Activated CD4-positive, alpha-beta T cell treated with anti-CD3 and anti-CD28 coated beads, Interleukin-2, amount 10 ng/mL, durations not matched to agents 24 days and 14 days (primary cell): Measurements from ENCODE around the gene UNK. TPM values are rescaled to one million over a fixed set of nuclear protein-coding genes. Genes with fewer than 3 reads are reported as not detected.
A peak's percentile ranks its signal among the peaks of the same experiment; 100 is the strongest.

Experiments used
- DNase-seq: peaks from one replicate; pipeline ENCODE4 v3.0.0; 2022
- H3K27ac Mint-ChIP-seq: one replicate; pipeline ENCODE4 v1.8.0; 2022; ENCODE audit warnings: mild to moderate bottlenecking, mixed read lengths
- H3K27me3 Mint-ChIP-seq: one replicate; pipeline ENCODE4 v1.8.0; 2022; ENCODE audit warnings: mixed read lengths
- H3K36me3 Mint-ChIP-seq: one replicate; pipeline ENCODE4 v1.8.0; 2022; ENCODE audit warnings: low read depth, mild to moderate bottlenecking, mixed read lengths
- H3K4me1 Mint-ChIP-seq: one replicate; pipeline ENCODE4 v1.8.0; 2021; ENCODE audit warnings: mixed read lengths
- H3K4me3 Mint-ChIP-seq: one replicate; pipeline ENCODE4 v1.8.0; 2022; ENCODE audit warnings: mild to moderate bottlenecking, moderate library complexity, mixed read lengths
- H3K9me3 Mint-ChIP-seq: one replicate; pipeline ENCODE4 v1.8.0; 2021; ENCODE audit warnings: mixed read lengths
- intact Hi-C: fragments of 100-400 bp; cut with micrococcal nuclease; formaldehyde crosslinking; loops from one replicate; pipeline ENCODE4 v1.15.1; 2023
- total RNA-seq: library from RNA; stranded (reverse); gene quantifications from 2 replicates; pipeline ENCODE4 v1.2.3, GENCODE V29; 2022

UNK gene
- total RNA-seq, 1 donor from 2014 or later, result 30.0 TPM

DNA sequence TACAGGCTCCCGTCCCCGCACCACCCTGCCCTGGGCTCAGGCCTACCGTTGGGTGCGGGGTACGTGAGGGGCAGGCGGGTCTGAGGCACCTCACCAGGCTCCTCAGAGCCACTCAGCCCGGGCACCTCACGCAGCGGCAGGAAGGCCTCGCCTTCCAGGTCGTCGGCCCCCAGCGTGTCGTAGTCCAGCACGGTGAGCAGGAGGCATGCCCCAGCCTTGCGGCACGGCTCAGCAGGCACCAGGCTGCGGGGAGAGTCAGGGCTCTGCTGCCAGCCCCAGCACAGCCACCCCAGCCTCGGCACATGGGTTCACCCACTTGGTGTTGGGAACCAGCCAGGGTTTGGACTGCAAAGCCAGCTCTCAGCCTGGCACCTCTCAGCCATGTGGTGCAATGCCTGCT lies 44.1 kb downstream of the UNK start:
- DNase-seq, result no peak
- H3K4me1 Mint-ChIP-seq, result peaks cover 17% of the 10 kb centered on the region
- no peaks in the 10 kb centered on the region for H3K9me3 Mint-ChIP-seq
- H3K27ac Mint-ChIP-seq, result peak overlapping the region; percentile 37
- intact Hi-C loops, result loop anchor here (5.0 kb wide), 2 partner anchors 51 to 76 kb away; a partner anchor contains a TSS
- peaks cover 29% of the 10 kb centered on the region for H3K36me3 Mint-ChIP-seq
- H3K4me3 Mint-ChIP-seq, result no peak overlapping the region
- no peaks in the 10 kb centered on the region for H3K27me3 Mint-ChIP-seq

DNA sequence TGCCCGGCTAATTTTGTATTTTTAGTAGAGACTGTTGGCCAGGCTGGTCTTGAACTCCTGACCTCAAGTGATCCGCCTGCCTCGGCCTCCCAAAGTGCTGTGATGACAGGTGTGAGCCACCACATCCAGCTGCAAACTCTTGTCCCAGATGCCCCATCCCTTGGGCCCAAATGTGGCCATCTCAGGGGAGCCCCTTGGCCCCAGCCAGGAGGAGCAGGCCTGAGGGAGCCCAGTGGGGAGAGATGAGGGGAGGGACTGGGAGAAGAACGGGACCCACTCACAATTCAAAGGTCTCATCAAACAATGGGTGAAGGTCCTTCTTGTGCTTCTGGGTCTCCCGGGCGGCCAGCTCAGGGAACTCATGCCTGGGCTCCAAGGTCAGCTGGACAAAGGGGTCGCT lies 45.1 kb downstream of the UNK start:
- no peak for DNase-seq
- Mint-ChIP-seq H3K27ac (no peak overlapping the region), H3K4me1 (peaks cover 24% of the 10 kb centered on the region), H3K27me3 (no peaks in the 10 kb centered on the region), H3K36me3 (peaks cover 38% of the 10 kb centered on the region), H3K4me3 (no peak overlapping the region), H3K9me3 (no peaks in the 10 kb centered on the region)
- intact Hi-C loops, result loop anchor here (5.0 kb wide), 2 partner anchors 52 to 77 kb away; a partner anchor contains a TSS

DNA sequence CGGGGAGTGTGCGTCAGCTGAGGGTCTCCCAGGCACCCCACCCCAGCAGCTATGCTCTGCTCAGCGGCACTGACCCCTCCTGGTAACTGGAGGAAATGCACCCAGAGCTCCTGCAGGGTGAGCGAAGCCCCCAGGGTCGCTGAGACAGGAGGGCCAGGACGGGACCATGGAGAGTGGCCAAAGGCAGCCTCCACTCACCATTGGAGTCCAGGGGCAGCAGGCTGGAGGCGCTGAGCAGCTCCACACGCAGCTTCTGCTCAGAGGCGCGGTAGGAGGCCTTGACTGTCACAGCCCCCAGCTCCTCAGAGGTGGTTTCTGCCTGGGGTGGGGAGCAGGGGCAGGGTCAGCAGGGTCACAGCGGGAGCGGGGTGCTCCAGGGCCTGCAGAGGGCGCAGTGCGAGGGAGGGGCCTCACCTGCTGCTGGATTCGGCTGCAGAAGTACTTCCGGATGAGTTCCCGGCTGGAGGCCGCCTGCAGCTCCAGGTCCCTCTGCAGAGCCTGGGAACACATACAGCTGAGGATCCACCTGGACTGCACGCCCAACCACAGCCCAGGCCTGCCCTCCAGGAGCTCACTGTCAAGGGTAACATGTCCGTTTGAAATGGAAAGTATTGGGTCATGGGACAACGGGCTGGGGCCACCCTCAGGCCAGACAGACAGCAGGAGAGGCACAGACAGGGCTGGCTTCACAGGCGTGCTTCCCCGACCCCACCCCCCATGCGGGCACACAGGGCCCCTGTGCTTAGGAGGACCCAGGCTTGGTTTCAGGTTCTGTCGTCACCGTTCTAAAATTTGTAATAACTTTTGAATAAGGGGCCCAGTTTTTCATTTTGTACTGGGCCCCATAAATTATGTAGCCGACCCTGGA lies 45.8 kb downstream of the UNK start:
- Mint-ChIP-seq H3K27me3 (no peaks in the 10 kb centered on the region), H3K27ac (no peak overlapping the region), H3K4me3 (no peak overlapping the region), H3K9me3 (no peaks in the 10 kb centered on the region), H3K4me1 (peaks cover 25% of the 10 kb centered on the region), H3K36me3 (peaks cover 39% of the 10 kb centered on the region)
- peak; percentile 78 for DNase-seq
- intact Hi-C loops, result no loop called here

DNA sequence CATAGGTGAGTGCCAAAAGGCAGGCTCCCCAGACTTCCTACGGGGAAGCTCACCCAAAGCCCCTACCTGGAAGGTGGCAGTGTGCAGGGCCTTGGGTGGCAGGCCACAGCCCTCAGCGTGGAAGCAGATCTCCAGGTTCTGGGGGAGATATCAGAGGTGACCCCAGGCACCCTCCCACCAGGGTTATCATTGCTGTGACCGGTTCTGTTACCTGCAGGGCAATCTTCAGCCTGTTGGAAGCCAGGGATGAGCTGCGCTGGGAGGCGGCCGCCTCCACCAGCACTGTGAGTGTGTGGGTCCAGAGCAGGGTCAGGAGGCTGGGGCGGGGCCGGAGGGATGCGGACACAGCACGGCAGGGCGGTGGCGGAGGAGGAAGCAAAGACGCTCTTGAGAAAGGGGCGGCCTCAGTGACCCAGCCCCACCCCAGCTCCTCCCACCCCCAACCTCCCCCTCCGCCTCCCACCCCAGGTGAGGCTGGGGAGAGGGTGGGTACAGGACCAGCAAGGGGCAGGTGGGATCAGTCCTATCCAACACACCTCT lies 46.5 kb downstream of the UNK start:
- no peaks in the 10 kb centered on the region for H3K9me3 Mint-ChIP-seq
- peaks cover 39% of the 10 kb centered on the region for H3K36me3 Mint-ChIP-seq
- H3K4me3 Mint-ChIP-seq, result no peak overlapping the region

DNA sequence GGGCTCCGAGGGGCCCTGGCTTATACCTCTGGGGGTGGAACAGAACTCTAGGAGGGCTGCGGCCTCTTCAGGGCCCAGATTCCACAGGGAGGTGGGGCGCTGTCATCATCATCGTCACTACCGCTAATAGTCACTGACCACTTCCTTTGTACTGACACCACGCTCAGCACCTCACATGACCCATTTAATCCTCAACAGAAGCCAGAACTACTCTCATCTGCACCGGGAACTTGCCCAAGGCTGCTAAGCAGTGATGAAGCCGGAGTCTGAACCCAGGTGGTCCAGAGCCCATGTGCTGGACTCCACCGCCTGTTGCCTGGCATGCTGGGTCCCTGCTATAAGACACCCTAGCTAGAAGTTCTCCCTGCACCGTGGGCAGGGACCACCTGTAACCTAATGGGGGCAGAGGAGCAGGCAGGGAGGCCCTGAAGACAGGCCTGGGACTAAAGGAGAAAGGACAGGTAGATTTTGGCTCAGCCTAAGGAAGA lies 47.6 kb downstream of the UNK start:
- intact Hi-C loops, result no loop called here
- H3K4me3 Mint-ChIP-seq, result peak overlapping the region; percentile 78
- no peaks in the 10 kb centered on the region for H3K9me3 Mint-ChIP-seq
- H3K27me3 Mint-ChIP-seq, result no peaks in the 10 kb centered on the region
- DNase-seq, result peak; percentile 72
- H3K4me1 Mint-ChIP-seq, result peaks cover 25% of the 10 kb centered on the region
- H3K36me3 Mint-ChIP-seq, result peaks cover 40% of the 10 kb centered on the region
- H3K27ac Mint-ChIP-seq, result peak overlapping the region; percentile 91

More for the DNA sequence above, 46.5 kb downstream of the UNK start:
- Mint-ChIP-seq H3K27ac (no peak overlapping the region), H3K27me3 (no peaks in the 10 kb centered on the region), H3K4me1 (peaks cover 25% of the 10 kb centered on the region)
- intact Hi-C loops, result no loop called here
- DNase-seq, result no peak

DNA sequence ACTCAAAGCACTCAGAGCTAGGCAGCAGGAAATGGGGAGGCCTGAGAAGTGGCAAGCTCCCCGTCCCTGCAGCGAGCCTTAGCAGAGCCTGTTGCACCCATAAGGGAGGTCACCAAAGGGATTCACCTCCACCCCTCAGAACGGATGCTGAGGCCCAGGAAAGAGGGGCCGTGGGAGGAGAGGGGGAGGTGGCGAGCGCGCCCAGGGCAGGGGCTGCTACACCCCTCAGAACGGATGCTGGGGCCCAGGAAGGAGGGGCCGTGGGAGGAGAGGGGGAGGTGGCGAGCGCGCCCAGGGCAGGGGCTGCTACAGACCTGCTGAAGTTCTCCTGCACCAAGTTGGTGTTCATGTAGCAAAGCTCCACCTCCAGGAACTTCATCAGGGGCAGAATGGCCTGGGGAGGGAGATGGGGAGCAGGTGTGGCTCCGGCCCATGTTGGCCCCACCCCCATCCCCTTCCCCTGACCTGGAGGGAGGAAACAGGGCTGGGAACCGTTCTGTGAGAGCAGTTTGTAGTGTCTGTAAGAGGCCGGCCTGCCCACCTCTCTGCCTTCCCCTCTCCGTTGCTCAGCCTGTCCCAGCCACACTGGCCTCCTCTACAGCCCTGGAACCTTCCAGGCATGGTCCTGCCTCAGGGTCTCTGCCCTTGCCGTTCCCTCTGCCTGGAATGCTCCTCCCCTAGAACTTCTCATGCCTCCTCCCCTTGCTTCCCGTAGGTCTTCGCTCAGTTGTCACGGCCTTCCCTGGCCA lies 48.2 kb downstream of the UNK start:
- Mint-ChIP-seq H3K36me3 (peaks cover 45% of the 10 kb centered on the region), H3K27me3 (no peaks in the 10 kb centered on the region), H3K27ac (peak overlapping the region; percentile 91), H3K4me1 (peaks cover 25% of the 10 kb centered on the region), H3K9me3 (no peaks in the 10 kb centered on the region), H3K4me3 (peak overlapping the region; percentile 78)
- peak; percentile 78 for DNase-seq
- intact Hi-C loops, result no loop called here

DNA sequence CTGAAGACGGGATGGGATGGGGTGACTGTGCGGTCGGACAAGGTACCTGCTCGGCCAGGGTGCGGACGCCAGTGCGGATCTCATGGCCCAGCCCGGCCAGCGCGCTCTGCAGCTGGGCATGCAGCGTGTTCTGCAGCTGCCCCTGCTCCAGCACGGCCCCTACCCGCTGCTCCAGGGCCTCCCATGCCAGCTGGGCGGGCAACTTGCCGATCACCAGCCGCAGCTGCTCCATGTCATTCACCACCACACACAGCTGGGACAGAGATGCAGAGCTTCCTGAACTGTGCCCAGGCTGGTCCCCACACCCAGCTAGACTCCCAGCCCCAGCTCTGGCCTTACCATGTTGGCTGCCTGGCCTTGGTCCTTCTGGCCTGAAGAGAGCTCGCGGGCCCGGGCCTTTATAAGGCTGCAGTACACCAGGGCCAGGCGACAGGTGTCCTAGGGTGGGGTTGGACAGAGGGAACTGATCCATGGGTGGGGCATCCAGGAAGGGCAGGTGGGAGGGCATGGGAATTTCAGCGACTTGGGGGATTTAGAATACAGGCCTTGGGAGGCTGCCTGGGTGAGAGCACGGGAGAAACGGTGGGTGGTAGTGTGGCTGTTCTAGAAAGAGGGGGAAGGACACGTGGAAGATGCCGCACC lies 49.8 kb downstream of the UNK start:
- Mint-ChIP-seq H3K4me1 (peaks cover 23% of the 10 kb centered on the region), H3K36me3 (peaks cover 50% of the 10 kb centered on the region), H3K9me3 (no peaks in the 10 kb centered on the region), H3K27me3 (no peaks in the 10 kb centered on the region), H3K27ac (peak overlapping the region; percentile 48), H3K4me3 (no peak overlapping the region)
- intact Hi-C loops, result no loop called here
- DNase-seq, result no peak

DNA sequence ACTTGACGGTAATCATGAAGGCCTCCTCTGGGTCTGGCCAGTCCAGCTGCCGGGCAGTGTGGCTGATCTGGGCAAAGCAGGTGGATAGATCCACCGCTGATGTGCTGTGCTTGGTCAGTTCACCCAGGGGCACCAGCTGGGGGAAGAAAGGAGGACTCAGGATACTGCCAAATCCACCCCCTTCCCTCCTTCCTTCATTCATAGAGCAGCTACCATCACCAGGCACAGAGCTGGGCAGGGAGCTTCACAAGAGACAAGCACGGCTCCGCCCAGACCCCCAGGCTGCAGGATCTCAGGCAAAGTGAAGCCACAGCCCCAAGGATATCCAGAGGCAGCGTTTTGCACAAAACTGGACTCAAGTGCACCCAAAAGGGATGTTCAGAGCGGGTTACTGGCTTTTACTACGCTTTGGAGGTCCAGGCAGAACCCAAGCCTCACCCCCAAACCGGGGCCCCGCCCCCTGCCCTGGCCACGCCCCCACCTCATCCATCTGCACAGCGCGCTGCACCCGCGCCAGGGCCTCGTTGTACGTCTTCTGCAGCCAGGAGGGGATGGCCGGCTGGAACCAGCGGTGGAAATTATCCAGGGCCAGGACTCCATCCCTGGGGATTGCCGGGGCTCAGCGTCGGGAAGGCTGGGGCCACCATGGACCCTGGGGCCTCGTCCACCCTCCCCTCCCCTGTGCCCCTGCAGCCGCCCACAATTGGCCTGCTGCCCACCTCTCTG lies 50.5 kb downstream of the UNK start:
- peak overlapping the region; percentile 48 for H3K27ac Mint-ChIP-seq
- H3K4me3 Mint-ChIP-seq, result no peak overlapping the region
- H3K36me3 Mint-ChIP-seq, result peaks cover 48% of the 10 kb centered on the region
- no peaks in the 10 kb centered on the region for H3K27me3 Mint-ChIP-seq
- H3K4me1 Mint-ChIP-seq, result peaks cover 23% of the 10 kb centered on the region
- intact Hi-C loops, result no loop called here
- H3K9me3 Mint-ChIP-seq, result no peaks in the 10 kb centered on the region
- DNase-seq, result no peak

DNA sequence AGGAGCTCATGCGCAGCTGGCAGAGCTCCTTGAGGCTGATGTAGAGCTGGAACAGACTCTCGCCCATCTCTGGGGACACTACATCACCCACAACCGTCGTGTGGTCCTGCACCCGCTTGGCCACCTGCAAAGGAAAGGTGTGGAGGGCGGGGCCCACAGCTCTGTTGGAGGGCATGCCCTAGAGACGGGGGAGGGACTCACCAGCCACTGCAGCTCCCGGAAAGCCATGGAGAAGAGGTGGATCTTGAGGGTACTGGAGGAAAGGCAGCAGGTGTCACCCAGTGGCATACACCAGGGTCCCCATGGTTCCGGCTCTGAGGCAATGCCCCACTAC lies 51.0 kb downstream of the UNK start:
- intact Hi-C loops, result no loop called here
- no peak overlapping the region for H3K27ac Mint-ChIP-seq
- no peak for DNase-seq
- no peak overlapping the region for H3K4me3 Mint-ChIP-seq
- peaks cover 46% of the 10 kb centered on the region for H3K36me3 Mint-ChIP-seq
- H3K4me1 Mint-ChIP-seq, result peaks cover 23% of the 10 kb centered on the region
- H3K27me3 Mint-ChIP-seq, result no peaks in the 10 kb centered on the region
- H3K9me3 Mint-ChIP-seq, result no peaks in the 10 kb centered on the region

DNA sequence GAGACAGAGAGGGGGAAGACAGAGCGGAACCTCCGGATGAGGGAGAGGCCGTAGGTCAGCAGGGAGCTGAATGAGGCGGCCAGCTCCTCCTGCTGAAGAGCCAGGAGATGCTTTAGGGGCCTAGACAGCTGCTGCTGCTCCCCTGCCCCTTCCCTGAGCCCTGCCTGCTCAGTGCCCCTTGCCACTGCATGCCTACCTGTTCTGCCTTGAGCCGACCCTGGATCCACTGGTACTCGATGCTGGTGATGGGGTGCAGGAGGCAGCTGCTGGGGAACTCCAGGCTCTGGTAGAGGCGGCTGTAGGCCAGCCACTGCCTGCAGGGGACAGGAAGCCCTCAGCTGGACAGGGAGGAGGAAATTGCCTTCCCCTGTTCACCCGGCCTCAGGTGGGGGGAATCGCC lies 52.0 kb downstream of the UNK start:
- peaks cover 46% of the 10 kb centered on the region for H3K36me3 Mint-ChIP-seq

DNA sequence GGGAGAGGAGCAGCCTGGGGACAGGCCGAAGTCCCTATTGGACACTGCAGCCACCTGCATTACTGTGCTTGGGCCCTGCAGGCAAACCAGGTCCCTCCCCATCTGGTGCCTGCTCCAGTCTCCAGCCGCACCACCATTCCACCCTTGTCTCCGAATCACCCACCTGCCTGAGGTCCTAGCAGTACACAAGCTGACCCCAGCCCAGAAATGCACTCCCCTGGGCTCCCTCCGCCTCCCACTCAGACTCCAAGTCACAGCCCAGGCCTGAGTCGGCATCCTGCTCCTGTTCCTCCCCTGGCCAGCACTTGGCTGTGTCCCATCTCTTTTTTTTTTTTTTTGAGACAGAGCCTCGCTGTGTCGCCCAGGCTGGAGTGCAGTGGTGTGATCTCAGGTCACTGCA lies 53.3 kb downstream of the UNK start:
- Mint-ChIP-seq H3K4me1 (peaks cover 19% of the 10 kb centered on the region), H3K27ac (no peak overlapping the region), H3K9me3 (no peaks in the 10 kb centered on the region), H3K36me3 (peaks cover 45% of the 10 kb centered on the region), H3K4me3 (no peak overlapping the region), H3K27me3 (no peaks in the 10 kb centered on the region)
- DNase-seq, result no peak
- intact Hi-C loops, result no loop called here

More for the DNA sequence above, 52.0 kb downstream of the UNK start:
- DNase-seq, result no peak
- H3K9me3 Mint-ChIP-seq, result no peaks in the 10 kb centered on the region
- H3K27ac Mint-ChIP-seq, result no peak overlapping the region
- intact Hi-C loops, result no loop called here
- no peak overlapping the region for H3K4me3 Mint-ChIP-seq
- peaks cover 23% of the 10 kb centered on the region for H3K4me1 Mint-ChIP-seq
- H3K27me3 Mint-ChIP-seq, result no peaks in the 10 kb centered on the region

DNA sequence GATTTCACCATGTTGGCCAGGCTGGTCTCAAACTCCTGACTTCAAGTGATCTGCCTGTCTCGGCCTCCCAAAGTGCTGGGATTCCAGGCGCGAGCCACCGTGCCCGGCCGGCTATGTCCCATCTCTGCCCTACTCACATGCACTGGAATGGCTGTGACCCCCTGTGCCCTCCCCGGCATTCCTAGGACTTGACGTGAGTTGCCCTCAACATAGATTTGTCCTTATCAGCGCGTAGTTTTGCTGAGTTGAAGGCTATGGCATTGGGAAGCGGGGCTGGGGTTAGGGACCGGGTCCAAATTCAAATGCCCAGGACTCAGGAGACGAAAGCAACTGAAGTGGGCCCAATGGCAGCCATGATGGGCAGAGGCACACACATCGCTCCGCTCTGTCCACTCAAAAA lies 53.8 kb downstream of the UNK start:
- no peaks in the 10 kb centered on the region for H3K27me3 Mint-ChIP-seq
- no peak for DNase-seq
- intact Hi-C loops, result no loop called here
- H3K27ac Mint-ChIP-seq, result no peak overlapping the region
- peaks cover 14% of the 10 kb centered on the region for H3K4me1 Mint-ChIP-seq
- H3K9me3 Mint-ChIP-seq, result no peaks in the 10 kb centered on the region
- peaks cover 42% of the 10 kb centered on the region for H3K36me3 Mint-ChIP-seq
- no peak overlapping the region for H3K4me3 Mint-ChIP-seq
